NCI-H187 (cell line): ENCODE measurements around the gene FGF13.

Source experiments
- DNase-seq, 2 experiments: peaks; one replicate each; lab custom pipeline; 2025; lab: John Stamatoyannopoulos, UW

The FGF13 gene

GRCh38 chrX:138664016-138664415, 47.5 kb downstream of the FGF13 start:
- DNase-seq = no peak

- DNase-seq = no peak
These were observed 60.0 kb downstream of the FGF13 start for GRCh38 chrX:138651494-138651893.

GRCh38 chrX:138648568-138648967, 62.9 kb downstream of the FGF13 start:
- DNase-seq = no peak

- no peak for DNase-seq
These were observed 72.5 kb downstream of the FGF13 start for GRCh38 chrX:138638996-138639395.
